Loucy (cell line): ENCODE results near the gene ST3GAL6.

Experiments used
- H2AFZ ChIP-seq: fragments of 200-600 bp; sonication (generic); 2 replicates; pipeline ENCODE4 v1.6.0; 2016; ENCODE audit warnings: antibody characterized with exemption, mild to moderate bottlenecking, low read length, moderate library complexity
- H3F3A ChIP-seq: fragments of 200-600 bp; 2 replicates; pipeline ENCODE4 v1.6.0; 2016; ENCODE audit warnings: antibody characterized with exemption, low read depth, mild to moderate bottlenecking
- H3K27me3 ChIP-seq: fragments of 200-600 bp; sonication (generic); 2 replicates; pipeline ENCODE4 v1.6.1; 2014; ENCODE audit warnings: low read length, mild to moderate bottlenecking; ENCODE audit not compliant: insufficient read depth, poor library complexity, severe bottlenecking
- H3K36me3 ChIP-seq: fragments of 200-600 bp; sonication (generic); 2 replicates; pipeline ENCODE4 v1.6.1; 2016; ENCODE audit warnings: low read length; ENCODE audit not compliant: insufficient read depth
- H3K4me1 ChIP-seq: fragments of 200-600 bp; sonication (generic); 2 replicates; pipeline ENCODE4 v1.5.1; 2014; ENCODE audit warnings: low read length, mild to moderate bottlenecking; ENCODE audit not compliant: insufficient read depth, poor library complexity, severe bottlenecking
- H3K4me2 ChIP-seq: fragments of 200-600 bp; sonication (generic); 2 replicates; pipeline ENCODE4 v1.6.0; 2014; ENCODE audit warnings: antibody characterized with exemption, low read length, low read depth, mild to moderate bottlenecking; ENCODE audit not compliant: poor library complexity, severe bottlenecking
- H3K4me3 ChIP-seq: fragments of 200-600 bp; sonication (generic); 2 replicates; pipeline ENCODE4 v1.5.1; 2014; ENCODE audit warnings: low read length, mild to moderate bottlenecking, mixed read lengths; ENCODE audit not compliant: poor library complexity, severe bottlenecking
- H3K79me2 ChIP-seq: fragments of 200-600 bp; sonication (generic); 2 replicates; pipeline ENCODE4 v1.6.1; 2014; ENCODE audit warnings: low read length; ENCODE audit not compliant: insufficient read depth
- H3K9ac ChIP-seq: fragments of 200-600 bp; sonication (generic); 2 replicates; pipeline ENCODE4 v1.6.0; 2014; ENCODE audit warnings: mild to moderate bottlenecking, low read depth, low read length, moderate library complexity; ENCODE audit not compliant: poor library complexity, severe bottlenecking
- H3K9me2 ChIP-seq: fragments of 200-600 bp; sonication (generic); replicated peaks from 2 replicates; pipeline ENCODE4 v1.6.1; 2016; ENCODE audit warnings: low read depth, low read length, mixed read lengths
- H3K9me3 ChIP-seq: fragments of 200-600 bp; sonication (generic); 2 replicates; pipeline ENCODE4 v1.6.1; 2014; ENCODE audit warnings: mild to moderate bottlenecking, antibody characterized with exemption, low read length, low read depth; ENCODE audit not compliant: insufficient read depth
- H4K20me1 ChIP-seq: fragments of 200-600 bp; sonication (generic); 2 replicates; pipeline ENCODE4 v1.6.0; 2014; ENCODE audit warnings: antibody characterized with exemption, low read length, mild to moderate bottlenecking; ENCODE audit not compliant: insufficient read depth, poor library complexity, severe bottlenecking
- EZH2phosphoT487 ChIP-seq: fragments of 200-600 bp; IDR thresholded peaks from 2 replicates; pipeline ENCODE4 v1.6.1; 2018; ENCODE audit warnings: antibody characterized with exemption, mild to moderate bottlenecking, moderate library complexity, borderline replicate concordance
- TF ChIP-seq, protein P1 (sequence below): fragments of 200-600 bp; sonication (generic); conservative IDR thresholded peaks from 2 replicates; pipeline ENCODE4 v1.5.1; 2014; ENCODE audit warnings: mild to moderate bottlenecking, antibody characterized with exemption, low read length

ST3GAL6 gene

GRCh38 chr3:98725352-98725751 is 37.8 kb upstream of the ST3GAL6 start:
- H3F3A ChIP-seq, result no peaks in the 10 kb centered on the region
- no peak overlapping the region for H3K4me3 ChIP-seq
- no peaks in the 10 kb centered on the region for H4K20me1 ChIP-seq
- no peak overlapping the region for H3K9ac ChIP-seq
- H3K4me1 ChIP-seq, result no peaks in the 10 kb centered on the region
- H3K4me2 ChIP-seq, result no peak overlapping the region
- no peaks in the 10 kb centered on the region for H3K79me2 ChIP-seq
- H3K9me3 ChIP-seq, result no peaks in the 10 kb centered on the region
- H2AFZ ChIP-seq, result no peak overlapping the region
- no peaks in the 10 kb centered on the region for H3K36me3 ChIP-seq
- no peak for TF ChIP-seq EZH2phosphoT487
- TF ChIP-seq, protein P1, sequence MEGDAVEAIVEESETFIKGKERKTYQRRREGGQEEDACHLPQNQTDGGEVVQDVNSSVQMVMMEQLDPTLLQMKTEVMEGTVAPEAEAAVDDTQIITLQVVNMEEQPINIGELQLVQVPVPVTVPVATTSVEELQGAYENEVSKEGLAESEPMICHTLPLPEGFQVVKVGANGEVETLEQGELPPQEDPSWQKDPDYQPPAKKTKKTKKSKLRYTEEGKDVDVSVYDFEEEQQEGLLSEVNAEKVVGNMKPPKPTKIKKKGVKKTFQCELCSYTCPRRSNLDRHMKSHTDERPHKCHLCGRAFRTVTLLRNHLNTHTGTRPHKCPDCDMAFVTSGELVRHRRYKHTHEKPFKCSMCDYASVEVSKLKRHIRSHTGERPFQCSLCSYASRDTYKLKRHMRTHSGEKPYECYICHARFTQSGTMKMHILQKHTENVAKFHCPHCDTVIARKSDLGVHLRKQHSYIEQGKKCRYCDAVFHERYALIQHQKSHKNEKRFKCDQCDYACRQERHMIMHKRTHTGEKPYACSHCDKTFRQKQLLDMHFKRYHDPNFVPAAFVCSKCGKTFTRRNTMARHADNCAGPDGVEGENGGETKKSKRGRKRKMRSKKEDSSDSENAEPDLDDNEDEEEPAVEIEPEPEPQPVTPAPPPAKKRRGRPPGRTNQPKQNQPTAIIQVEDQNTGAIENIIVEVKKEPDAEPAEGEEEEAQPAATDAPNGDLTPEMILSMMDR, result no peak
- no peaks in the 10 kb centered on the region for H3K9me2 ChIP-seq
- H3K27me3 ChIP-seq, result no peaks in the 10 kb centered on the region

DNA sequence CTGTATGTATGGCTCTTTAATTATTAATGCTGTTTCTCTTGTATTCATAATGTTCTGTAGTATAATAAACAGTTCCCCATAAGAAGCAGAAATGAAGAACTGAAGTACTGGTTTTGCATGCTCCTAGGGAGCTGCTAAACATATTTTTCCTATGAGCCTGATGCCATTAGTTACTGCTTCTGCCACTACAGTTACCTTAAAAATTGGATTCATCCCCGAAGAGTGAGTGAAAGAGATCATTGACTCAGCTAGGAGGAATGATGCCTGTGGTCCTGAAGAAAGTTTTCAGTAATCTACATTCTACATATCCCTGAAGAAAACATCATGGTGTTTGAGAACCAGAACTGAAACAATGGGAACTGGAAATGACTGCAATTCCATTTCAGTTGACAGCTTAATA is 37.1 kb upstream of the ST3GAL6 start:
- H3K36me3 ChIP-seq, result no peaks in the 10 kb centered on the region
- no peaks in the 10 kb centered on the region for H3K4me1 ChIP-seq
- H3F3A ChIP-seq, result no peaks in the 10 kb centered on the region
- H3K9me3 ChIP-seq, result no peaks in the 10 kb centered on the region
- no peaks in the 10 kb centered on the region for H3K9me2 ChIP-seq
- no peaks in the 10 kb centered on the region for H3K27me3 ChIP-seq
- no peaks in the 10 kb centered on the region for H4K20me1 ChIP-seq
- H3K9ac ChIP-seq, result no peak overlapping the region
- H2AFZ ChIP-seq, result no peak overlapping the region
- H3K4me3 ChIP-seq, result no peak overlapping the region
- H3K4me2 ChIP-seq, result no peak overlapping the region
- H3K79me2 ChIP-seq, result no peaks in the 10 kb centered on the region
- no peak for TF ChIP-seq EZH2phosphoT487
- TF ChIP-seq, protein P1, result no peak

- H3K79me2 ChIP-seq, result no peaks in the 10 kb centered on the region
- TF ChIP-seq, protein P1, result no peak
- no peak for TF ChIP-seq EZH2phosphoT487
- H3K4me3 ChIP-seq, result no peak overlapping the region
- H3K9ac ChIP-seq, result no peak overlapping the region
- H2AFZ ChIP-seq, result no peak overlapping the region
- H3F3A ChIP-seq, result no peaks in the 10 kb centered on the region
- no peaks in the 10 kb centered on the region for H3K9me3 ChIP-seq
- no peaks in the 10 kb centered on the region for H3K36me3 ChIP-seq
- H3K4me1 ChIP-seq, result peaks cover 7% of the 10 kb centered on the region
- peaks cover 12% of the 10 kb centered on the region for H3K27me3 ChIP-seq
- no peaks in the 10 kb centered on the region for H3K9me2 ChIP-seq
- no peak overlapping the region for H3K4me2 ChIP-seq
- no peaks in the 10 kb centered on the region for H4K20me1 ChIP-seq
Measured at GRCh38 chr3:98727638-98728037, 35.5 kb upstream of the ST3GAL6 start.
